Right lobe of liver (tissue), 4 donors: ENCODE results near the gene KANSL2.

ENCODE experiments used
- POLR2A ChIP-seq: fragments of 450-650 bp; IDR thresholded peaks from one replicate; pipeline ENCODE4 v1.6.1; 2017; ENCODE audit warnings: antibody characterized with exemption, mild to moderate bottlenecking
- TF ChIP-seq, protein P1 (sequence below), 4 donors: fragments of 200-600 bp in 3 of 4; fragments of 450-650 bp in 1 of 4; IDR thresholded peaks; one replicate each; pipeline versions ENCODE4 v1.5.1 to v1.8.0; 2016 to 2022; ENCODE audit warnings: antibody characterized with exemption in 4 of 4, mild to moderate bottlenecking in 2 of 4
- donor health status: DM: no; HTN: no; CAD: no.
- donor health status: DM: no; HTN: no; CAD: no.
- donor health status: DM: no; HTN: yes; CAD: no.

DNA sequence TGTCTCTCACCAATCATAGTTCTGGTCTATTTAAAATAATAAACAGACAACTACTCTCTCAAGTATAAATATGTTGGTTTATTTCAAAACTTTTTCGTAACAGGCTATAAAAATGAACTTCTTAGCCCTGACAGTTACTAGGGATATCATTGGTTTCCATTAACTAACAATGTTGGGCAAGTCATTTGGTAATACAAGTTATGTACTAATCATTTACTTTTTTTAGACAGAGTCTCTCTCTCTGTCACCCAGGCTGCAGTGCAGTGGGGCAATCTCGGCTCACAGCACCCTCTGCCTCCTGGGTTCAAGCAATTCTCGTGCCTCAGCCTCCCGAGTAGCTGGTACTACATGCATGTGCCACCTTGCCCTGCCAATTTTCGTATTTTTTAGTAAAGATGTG is 14.6 kb upstream of the KANSL2 start:
- no peak for TF ChIP-seq POLR2A
- TF ChIP-seq, protein P1, sequence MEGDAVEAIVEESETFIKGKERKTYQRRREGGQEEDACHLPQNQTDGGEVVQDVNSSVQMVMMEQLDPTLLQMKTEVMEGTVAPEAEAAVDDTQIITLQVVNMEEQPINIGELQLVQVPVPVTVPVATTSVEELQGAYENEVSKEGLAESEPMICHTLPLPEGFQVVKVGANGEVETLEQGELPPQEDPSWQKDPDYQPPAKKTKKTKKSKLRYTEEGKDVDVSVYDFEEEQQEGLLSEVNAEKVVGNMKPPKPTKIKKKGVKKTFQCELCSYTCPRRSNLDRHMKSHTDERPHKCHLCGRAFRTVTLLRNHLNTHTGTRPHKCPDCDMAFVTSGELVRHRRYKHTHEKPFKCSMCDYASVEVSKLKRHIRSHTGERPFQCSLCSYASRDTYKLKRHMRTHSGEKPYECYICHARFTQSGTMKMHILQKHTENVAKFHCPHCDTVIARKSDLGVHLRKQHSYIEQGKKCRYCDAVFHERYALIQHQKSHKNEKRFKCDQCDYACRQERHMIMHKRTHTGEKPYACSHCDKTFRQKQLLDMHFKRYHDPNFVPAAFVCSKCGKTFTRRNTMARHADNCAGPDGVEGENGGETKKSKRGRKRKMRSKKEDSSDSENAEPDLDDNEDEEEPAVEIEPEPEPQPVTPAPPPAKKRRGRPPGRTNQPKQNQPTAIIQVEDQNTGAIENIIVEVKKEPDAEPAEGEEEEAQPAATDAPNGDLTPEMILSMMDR (IDR thresholded peaks at IDR 0.05): no peak
